ENCODE measurements around the gene SAMD9.
A peak's percentile ranks its signal among the peaks of the same experiment; 100 is the strongest.
"Not testable (repeated sequence)": the region's sequence is repeated elsewhere in the genome, so short reads cannot be mapped to it uniquely, and the experiment has no call there.

Gene SAMD9

DNA sequence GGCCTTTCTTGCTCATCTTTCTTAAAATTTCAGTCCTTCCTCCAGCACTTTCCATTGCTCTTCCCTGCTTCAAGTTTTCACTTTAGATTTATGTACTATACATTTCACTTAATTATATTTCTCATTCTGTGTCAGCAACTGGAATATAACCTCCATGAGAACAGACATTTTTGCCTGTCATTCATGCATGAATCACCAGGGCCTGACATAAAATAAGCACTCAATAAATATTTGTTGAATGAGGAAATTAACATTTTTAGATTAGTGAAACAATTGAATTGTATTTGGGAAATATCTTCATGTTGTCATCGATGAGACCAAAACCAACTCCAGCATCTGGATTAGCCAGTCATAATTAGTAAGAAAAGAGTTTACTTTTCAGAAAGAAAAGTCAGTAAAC, 24.3 kb upstream of the SAMD9 start:
- TF ChIP-seq POLR2A (IDR thresholded peaks at IDR 0.05; ENCODE audit: low read length) (no peak), GATA1 (IDR thresholded peaks at IDR 0.05; ENCODE audit: low read depth, low read length) (no peak)
- no peak for DNase-seq

DNA sequence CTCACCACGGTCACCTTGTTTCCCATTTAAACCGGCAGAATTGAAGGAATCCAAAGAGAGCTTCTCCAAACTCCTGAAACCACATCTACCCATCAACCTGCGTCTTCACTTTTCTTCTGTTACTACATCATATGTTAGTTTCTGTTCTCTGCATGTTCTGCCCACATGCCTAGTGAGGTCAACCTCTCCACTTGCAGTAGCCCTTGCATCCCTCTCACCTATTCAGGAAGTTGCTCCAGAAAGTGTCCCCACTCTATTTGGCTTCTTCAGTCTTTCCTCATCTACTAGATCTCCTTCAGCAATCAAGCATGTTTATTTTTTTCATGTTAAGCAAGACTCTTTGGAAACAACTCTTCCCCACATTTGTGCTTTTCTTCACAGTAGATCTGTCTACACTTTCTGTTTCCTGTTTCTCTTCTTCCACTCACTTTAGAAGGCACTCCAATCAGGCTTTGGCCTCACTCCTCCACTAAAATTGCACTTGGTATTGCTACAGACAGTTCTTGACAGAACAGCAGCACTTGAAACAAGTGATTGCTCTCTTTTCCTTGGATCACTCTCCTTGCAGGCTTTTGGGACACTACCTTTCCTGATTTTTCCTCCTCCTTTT, 22.9 kb upstream of the SAMD9 start:
- TF ChIP-seq GATA1 (IDR thresholded peaks at IDR 0.05; ENCODE audit: low read depth, low read length) (no peak), POLR2A (IDR thresholded peaks at IDR 0.05; ENCODE audit: low read length) (no peak)
- no peak for DNase-seq

DNA sequence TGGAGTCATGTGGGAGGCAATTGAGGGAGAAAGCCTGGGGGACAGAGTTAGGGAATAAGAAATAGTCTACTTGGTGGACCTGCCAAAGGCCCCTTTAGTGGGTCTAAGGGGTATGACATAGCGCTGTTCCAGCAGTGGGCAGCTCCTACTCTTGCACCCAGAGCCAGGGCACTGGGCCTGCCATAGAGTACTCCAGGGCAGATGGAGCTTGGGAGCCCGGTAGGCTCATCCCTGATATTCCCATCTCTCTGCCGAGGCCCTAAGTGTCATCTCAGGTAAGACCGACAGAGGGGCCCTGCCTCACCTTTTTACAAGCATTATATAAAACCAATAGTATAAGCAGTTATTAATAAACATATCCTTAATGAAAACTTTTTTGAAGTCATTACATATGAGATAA, 20.8 kb upstream of the SAMD9 start:
- no peak for TF ChIP-seq GATA1 (IDR thresholded peaks at IDR 0.05; ENCODE audit: low read depth, low read length)
- no peak for TF ChIP-seq POLR2A (IDR thresholded peaks at IDR 0.05; ENCODE audit: low read length)

DNA sequence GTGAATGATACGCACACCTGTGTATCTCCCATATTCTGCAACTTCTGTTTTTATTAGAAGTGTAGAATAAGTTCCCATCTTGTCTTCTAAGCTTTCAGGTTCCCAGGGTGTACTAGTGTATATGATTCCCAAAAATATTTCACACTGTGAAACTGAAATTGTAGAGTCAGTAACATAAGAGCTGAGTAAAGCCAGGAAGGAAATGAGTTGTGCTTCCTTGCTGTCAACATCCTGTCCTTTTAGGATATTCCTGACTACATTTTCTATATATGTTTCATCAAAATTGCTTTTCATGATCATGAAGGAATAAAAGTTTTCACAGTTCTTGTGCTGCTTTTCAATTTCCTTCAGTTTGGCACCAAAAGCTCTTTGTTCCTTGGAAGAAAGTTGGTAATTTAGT, 15.2 kb upstream of the SAMD9 start:
- no peak for TF ChIP-seq GATA1 (IDR thresholded peaks at IDR 0.05; ENCODE audit: low read depth, low read length)
- TF ChIP-seq POLR2A (IDR thresholded peaks at IDR 0.05; ENCODE audit: low read length) = no peak

More for the DNA sequence above, 20.8 kb upstream of the SAMD9 start:
- DNase-seq = no peak

DNA sequence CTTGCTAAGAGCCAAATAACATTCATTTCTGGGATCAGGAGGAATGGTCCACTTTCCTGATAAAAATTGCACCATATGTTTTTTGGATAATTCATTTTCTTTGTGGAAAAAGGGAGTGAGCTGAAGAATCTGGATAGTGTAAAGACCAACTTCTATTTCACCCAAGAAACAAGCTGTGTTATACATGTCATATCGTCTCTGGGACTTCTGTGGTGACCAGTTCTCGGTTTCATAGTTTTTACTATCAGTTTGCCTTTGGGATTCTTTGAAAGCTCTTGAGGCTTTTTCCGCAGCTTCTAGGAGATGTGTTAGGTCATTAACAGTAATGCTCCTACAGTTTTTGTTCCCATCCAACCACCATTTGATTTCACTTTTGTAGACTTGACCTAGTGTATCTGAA, 14.4 kb upstream of the SAMD9 start:
- no peak for TF ChIP-seq POLR2A (IDR thresholded peaks at IDR 0.05; ENCODE audit: low read length)
- TF ChIP-seq GATA1 (IDR thresholded peaks at IDR 0.05; ENCODE audit: low read depth, low read length) = no peak
- DNase-seq = no peak

More for the DNA sequence above, 15.2 kb upstream of the SAMD9 start:
- DNase-seq = no peak

DNA sequence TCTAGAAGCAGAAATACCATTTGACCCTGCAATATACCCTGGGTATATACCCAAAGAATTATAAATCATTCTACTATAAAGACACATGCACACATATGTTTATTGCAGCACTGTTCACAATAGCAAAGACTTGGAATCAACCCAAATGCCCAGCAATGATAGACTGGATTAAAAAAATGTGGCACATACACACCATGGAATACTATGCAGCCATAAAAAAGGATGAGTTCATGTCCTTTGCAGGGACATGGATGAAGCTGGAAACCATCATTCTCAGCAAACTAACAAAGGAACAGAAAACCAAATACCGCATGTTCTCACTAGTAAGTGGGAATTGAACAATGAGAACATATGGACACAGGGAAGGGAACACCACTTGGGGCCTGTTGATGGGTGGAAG, 9.2 kb upstream of the SAMD9 start:
- DNase-seq = not testable (repeated sequence)

DNA sequence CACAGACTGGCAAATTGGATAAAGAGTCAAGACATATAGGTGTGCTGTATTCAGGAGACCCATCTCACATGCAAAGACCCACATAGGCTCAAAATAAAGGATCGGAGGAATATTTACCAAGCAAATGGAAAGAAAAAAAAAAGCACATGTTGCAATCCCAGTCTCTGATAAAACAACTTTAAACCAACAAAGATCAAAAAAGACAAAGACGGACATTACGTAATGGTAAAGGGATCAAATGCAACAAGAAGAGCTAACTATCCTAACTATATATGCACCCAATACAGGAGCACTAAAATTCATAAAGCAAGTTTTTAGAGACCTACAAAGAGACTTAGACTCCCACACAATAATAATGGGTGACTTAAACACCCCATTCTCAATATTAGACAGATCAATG, 5.8 kb upstream of the SAMD9 start:
- DNase-seq = not testable (repeated sequence)

DNA sequence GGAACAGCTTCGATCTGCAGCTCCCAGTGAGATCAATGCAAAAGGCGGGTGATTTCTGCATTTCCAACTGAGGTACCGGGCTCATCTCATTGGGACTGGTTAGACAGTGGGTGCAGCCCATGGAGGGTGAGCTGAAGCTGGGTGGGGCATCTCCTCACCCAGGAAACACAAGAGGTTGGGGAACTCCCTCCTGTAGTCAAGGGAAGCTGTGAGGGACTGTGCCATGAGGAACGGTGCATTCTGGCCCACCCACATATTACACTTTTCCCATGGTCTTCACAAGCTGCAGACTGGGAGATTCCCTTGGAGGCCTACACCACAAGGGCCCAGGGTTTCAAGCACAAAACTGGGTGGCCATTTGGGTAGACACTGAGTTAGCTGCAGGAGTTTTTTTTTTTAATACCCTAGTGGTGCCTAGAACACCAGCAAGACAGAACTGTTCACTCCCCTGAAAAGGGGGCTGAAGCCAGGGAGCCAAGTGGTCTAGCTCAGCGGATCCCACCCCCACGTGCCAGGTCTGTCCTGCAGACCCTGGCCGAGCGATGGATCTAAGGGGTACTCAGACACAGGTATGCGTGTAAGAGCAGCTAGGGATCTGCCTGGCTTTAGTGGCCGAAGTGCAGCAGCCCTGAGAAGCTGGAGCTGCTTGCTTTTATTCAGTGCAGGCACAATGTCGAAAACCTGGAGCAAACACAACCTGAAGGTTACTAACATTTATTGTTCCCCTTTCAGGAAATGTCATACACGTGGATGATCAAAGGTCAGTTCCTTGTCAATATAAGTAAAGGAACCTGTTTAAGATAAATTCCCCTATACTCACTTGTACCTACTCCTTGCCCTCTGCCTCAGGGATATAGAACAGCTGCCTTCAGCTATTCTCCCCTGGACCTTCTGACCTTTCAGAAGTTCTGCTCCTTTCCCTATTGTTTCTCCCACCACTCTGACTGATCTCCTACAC, 3.1 kb upstream of the SAMD9 start:
- TF ChIP-seq POLR2A (IDR thresholded peaks at IDR 0.05; ENCODE audit: low read length) (no peak), GATA1 (IDR thresholded peaks at IDR 0.05; ENCODE audit: low read depth, low read length) (no peak)
- DNase-seq = no peak

DNA sequence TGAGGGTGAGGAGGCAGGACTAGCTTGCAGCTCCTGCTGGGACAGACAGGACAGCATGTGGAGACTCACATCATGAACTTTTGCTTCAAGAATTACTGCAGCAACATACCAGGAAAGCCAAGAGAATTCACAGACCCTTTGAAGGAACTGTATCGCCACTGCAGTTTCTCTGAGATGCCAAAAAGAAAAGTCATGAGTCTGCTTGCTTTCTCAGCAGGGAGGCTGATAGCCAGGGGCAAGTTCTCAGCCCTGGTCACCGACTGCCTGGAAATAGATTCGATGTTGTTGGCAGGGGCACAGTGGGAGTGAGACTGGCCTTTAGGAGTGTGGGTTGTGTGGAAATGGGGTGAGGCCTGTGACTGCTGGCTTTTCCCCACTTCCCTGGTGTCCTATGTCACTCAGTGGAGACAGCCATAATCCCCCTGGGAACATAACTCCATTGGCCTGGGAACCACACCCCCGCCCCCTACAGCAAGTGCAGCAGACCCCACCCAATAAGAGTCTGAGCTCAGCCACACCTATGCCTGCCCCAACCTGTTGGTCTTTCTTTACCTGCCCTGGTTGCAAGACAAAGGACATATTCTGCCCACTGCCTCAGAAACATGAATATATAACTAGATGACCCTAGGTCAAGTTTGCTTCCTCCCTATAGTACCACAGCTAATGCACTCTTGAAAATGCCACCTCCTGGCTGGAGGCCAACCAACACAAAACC, 1.6 kb upstream of the SAMD9 start:
- TF ChIP-seq GATA1 (IDR thresholded peaks at IDR 0.05; ENCODE audit: low read depth, low read length) (no peak), POLR2A (IDR thresholded peaks at IDR 0.05; ENCODE audit: low read length) (no peak)
- DNase-seq = no peak

DNA sequence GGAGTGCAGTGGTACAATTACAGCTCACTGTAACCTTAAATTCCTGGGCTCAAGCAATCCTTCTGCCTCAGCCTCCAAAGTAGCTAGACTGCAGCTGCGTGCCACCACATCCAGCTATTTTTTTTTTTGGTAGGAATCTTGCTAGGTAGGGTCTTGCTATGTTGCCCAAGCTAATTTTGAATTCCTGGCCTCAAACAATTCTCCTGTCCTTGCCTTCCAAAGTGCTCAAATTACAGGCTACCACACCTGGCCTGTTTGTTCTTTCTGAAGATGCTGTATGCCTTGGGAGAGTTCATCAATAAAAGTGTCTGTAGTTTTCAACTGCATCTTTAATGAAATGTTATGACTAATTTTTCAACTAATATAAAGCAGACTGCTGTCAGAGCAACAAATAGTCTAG, 452 bp downstream of the SAMD9 start:
- no peak for TF ChIP-seq GATA1 (IDR thresholded peaks at IDR 0.05; ENCODE audit: low read depth, low read length)
- no peak for TF ChIP-seq POLR2A (IDR thresholded peaks at IDR 0.05; ENCODE audit: low read length)
- DNase-seq = peak; percentile 15 to 48

DNA sequence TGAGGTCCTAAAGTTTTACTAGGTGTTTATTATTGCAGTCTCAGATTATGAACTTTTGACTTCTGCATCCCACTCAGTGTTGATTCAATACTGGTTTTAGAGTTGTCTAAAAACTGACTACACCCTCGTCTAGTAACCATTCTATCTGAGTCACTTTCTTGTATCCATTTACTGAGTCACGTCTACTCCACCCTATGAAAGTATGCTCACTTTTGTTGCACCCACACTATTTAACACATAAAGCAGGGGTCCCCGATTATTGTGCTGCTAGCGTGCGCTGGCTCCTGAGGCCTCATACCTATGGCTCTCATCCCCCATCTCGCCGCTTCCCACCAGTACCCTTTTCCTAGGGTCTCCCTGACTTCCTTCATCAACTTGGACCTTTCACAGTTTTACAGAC, 2.0 kb downstream of the SAMD9 start:
- DNase-seq = peak; percentile 41 to 61
- TF ChIP-seq GATA1 (IDR thresholded peaks at IDR 0.05; ENCODE audit: low read depth, low read length) = no peak
- no peak for TF ChIP-seq POLR2A (IDR thresholded peaks at IDR 0.05; ENCODE audit: low read length)

DNA sequence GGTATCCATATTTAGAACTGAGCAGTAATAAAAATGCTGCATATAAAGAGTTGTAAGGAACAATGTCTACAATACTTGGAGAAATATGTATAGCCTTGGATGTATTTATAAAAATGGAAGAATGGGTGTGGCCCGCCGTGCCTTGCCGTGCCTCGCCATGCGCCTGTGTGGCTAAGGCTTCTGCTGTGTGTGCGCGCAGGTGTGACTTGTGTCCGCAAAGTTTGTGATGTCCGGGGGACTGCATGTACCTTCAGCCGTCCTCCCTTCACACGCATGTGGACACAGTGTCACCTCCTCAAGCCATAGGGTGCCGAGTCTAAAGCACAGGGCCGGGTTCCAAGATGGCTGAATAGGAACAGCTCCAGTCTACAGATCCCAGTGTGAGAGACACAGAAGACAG, 9.8 kb downstream of the SAMD9 start:
- no peak for TF ChIP-seq GATA1 (IDR thresholded peaks at IDR 0.05; ENCODE audit: low read depth, low read length)
- TF ChIP-seq POLR2A (IDR thresholded peaks at IDR 0.05; ENCODE audit: low read length) = no peak
- DNase-seq = no peak

DNA sequence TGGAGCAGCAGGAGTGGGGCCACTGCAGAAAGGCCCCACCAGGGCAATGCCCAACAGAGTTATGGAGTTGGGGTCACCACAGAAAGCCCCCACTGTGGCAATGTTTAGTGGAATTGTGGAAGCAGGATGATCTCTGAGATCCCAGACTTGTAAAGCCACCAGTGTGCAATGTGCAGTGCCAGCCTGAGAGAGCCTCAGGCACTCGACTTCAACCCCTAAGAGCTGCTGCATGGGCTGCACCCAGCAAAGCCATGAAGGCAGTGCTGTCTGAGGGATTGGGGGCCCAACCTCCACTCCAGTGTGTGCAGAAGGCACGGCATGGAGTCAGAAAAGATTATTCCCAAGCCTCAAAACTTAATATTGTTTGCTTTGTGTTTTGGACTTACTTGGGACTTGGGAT, 20.4 kb downstream of the SAMD9 start:
- DNase-seq = no peak

DNA sequence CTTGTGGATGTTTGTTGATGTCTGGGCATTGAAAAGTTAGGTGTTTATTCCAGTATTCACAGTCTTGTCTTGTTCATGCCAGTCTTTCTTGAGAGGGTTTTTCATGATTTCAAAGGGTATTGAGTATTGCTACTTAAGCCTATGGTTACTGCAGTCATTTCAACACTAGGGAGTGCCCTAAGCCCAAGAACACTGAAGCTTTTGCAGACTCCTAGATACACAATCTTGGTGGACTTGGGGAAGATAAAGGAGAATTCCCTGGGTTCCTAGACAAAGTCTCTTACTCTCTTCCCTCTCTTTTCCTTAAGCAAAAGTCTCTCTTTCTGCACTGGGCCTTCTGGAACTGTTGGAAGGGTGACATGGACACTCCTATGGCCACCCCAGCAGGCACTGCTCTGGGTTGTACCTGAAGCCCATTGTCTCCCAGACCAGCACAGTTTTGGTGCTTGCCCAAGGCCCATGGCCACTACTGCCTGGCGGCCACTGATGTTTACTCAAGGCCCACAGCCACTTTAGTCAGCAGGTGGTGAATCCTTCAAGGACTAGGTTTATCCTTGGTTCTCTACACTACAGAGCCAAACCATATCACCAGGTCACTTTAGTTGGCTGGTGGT, 24.9 kb downstream of the SAMD9 start:
- TF ChIP-seq POLR2A (IDR thresholded peaks at IDR 0.05; ENCODE audit: low read length) = no peak
- TF ChIP-seq GATA1 (IDR thresholded peaks at IDR 0.05; ENCODE audit: low read depth, low read length) = no peak
- peak; percentile 34 to 61 for DNase-seq

More for the DNA sequence above, 20.4 kb downstream of the SAMD9 start:
- TF ChIP-seq POLR2A (IDR thresholded peaks at IDR 0.05; ENCODE audit: low read length) (no peak), GATA1 (IDR thresholded peaks at IDR 0.05; ENCODE audit: low read depth, low read length) (no peak)

DNA sequence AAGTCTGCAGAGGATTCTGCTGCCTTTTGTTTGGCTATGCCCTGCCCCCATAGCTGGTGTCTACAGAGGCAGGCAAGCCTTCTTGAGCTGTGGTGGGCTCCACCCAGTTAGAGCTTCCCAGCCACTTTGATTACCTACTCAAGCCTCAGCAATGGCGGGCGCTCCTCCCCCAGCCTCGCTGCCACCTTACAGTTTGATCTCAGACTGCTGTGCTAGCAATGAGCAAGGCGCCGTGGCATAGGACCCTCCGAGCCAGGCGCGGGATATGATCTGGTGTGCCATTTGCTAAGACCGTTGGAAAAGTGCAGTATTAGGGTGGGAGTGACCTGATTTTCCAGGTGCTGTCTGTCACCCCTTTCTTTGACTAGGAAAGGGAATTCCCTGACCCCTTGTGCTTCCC, 44.4 kb downstream of the SAMD9 start:
- not testable (repeated sequence) for DNase-seq
